A549 treated with CpdA at 1 μM for 4 hours (cell line): ENCODE measurements around the gene TTC14. TPM values are rescaled to one million over a fixed set of nuclear protein-coding genes. Genes with fewer than 3 reads are reported as not detected.

Source experiments
- total RNA-seq: library from RNA; stranded (reverse); fragments of 200-300 nt; extraction: Qiagen RNA extraction; gene quantifications from 5 replicates; pipeline ENCODE4 v1.2.3, GENCODE V29; 2022; ENCODE audit warnings: low read depth

The TTC14 gene, protein sequence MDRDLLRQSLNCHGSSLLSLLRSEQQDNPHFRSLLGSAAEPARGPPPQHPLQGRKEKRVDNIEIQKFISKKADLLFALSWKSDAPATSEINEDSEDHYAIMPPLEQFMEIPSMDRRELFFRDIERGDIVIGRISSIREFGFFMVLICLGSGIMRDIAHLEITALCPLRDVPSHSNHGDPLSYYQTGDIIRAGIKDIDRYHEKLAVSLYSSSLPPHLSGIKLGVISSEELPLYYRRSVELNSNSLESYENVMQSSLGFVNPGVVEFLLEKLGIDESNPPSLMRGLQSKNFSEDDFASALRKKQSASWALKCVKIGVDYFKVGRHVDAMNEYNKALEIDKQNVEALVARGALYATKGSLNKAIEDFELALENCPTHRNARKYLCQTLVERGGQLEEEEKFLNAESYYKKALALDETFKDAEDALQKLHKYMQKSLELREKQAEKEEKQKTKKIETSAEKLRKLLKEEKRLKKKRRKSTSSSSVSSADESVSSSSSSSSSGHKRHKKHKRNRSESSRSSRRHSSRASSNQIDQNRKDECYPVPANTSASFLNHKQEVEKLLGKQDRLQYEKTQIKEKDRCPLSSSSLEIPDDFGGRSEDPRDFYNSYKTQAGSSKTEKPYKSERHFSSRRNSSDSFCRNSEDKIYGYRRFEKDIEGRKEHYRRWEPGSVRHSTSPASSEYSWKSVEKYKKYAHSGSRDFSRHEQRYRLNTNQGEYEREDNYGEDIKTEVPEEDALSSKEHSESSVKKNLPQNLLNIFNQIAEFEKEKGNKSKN
- total RNA-seq, result 13.4 to 17.0 TPM (median 15.1 TPM) in 5 replicates

DNA sequence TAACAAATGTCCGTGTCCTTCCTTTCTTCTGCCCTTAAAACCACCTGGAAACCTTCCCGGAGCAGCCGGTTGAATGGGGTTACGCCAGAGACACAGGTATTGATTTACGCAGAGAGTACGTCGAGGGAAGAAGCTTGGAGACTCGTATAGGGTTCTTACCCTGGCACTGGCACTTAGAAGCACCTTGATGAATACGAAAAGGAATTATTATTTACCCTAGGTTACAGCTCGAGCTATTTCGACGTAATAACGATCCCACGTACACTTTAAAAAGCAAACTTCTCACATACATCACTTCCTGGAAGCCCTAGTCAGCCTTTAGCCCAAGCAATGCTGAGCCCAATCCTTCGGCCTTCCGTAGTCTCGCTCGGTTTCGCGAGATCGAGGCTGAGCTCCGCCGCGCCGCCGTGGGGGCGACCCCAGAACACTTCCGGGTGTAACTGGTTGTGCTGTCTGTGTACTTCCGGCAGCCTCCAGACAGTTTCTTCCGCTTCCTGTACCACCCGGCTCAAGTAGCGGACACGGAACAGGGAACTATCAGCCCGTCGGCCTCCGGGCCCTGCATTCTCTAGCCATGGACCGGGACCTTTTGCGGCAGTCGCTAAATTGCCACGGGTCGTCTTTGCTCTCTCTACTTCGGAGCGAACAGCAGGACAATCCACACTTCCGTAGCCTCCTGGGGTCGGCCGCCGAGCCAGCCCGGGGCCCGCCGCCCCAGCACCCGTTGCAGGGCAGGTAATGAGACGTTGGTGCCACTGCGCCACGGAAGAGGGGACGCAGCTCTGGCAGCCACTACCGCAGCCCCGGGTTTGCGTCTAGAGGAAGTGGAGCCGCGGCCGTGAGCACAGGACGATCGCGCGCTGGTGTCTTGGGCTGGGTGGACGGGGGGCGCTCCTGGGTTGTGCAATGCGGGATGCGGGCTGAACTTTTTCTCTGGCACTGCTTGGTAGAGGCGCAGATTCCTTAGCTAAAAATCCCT is at the start of gene TTC14:
Gene TTC14, plus strand, starts transcription at position 476 of the 979 bp plus-strand sequence. Its CDS starts 99 bp downstream, at position 575.

Other genes starting within 250 kb of the TTC14 start
- gene CCDC39, start 77.3 kb downstream of the TTC14 start, total RNA-seq, result not detected in 5 replicates